Stimulated activated CD4-positive, alpha-beta T cell treated with anti-CD3 and anti-CD28 coated beads, Interleukin-1b, Interleukin-23, amount 100 ng/mL, for 48 hours (primary cell): Measurements from ENCODE around the gene TBXAS1.
A peak's percentile ranks its signal among the peaks of the same experiment; 100 is the strongest.

ENCODE experiments used
- DNase-seq: peaks from one replicate; pipeline ENCODE4 v3.0.0-alpha.2; 2020

The TBXAS1 gene

DNA sequence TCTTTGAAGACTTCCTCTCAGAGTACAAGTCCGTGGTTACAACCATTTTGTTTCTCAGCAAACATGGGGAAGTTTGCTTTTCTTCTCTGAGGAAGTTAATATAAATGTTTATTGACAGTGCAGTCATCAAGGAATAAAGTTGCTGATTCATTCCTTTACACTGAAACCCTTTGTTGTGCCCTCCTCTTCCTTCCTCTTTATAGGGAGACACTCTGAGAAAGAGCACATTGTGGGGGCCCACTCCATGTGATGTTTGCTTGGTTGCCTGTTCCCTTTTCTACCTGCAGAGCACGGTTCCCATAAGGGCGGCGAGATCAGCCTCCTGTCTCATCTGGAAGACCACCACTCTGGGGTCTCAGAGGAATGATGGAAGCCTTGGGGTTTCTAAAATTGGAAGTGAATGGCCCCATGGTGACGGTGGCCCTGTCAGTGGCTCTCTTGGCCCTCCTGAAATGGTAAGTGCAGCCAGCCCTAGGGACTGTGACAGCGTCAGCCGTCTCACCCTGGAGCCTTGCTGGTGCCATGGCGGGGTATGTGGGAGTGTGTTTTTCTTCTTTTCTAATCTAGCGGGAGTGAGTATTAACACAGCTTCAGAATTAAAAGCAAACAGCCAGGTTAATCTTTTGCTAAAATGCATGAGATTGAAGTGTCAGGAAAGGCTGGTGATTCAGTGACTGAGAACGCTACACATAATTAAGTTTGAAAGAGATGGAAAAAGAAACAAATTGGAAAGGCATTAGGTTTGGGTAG is at the start of gene TBXAS1:
TBXAS1 (plus strand) TSS at position 240 of the 750 bp plus-strand sequence; CDS start at position 367, 127 bp downstream.
- peak; percentile 5 for DNase-seq

DNA sequence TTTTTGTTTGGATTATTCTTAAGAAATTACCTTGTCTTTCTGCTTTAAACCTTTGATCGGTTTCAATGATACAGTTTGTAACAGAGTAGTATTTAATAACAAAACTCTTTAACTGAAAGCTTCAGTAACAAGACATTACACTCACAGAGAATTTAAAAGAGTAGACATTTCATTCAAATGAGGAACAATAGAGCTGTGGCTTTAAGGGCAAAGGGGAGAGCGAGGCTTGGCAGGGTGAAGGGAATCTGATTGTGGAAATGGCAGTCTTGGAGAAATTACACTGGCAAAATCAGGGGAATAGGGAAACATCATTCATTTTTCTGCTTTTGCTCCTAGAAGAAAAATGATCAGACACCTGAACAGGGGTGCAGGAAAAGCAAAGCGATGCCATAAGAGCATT is 46.1 kb upstream of the TBXAS1 start:
- no peak for DNase-seq

DNA sequence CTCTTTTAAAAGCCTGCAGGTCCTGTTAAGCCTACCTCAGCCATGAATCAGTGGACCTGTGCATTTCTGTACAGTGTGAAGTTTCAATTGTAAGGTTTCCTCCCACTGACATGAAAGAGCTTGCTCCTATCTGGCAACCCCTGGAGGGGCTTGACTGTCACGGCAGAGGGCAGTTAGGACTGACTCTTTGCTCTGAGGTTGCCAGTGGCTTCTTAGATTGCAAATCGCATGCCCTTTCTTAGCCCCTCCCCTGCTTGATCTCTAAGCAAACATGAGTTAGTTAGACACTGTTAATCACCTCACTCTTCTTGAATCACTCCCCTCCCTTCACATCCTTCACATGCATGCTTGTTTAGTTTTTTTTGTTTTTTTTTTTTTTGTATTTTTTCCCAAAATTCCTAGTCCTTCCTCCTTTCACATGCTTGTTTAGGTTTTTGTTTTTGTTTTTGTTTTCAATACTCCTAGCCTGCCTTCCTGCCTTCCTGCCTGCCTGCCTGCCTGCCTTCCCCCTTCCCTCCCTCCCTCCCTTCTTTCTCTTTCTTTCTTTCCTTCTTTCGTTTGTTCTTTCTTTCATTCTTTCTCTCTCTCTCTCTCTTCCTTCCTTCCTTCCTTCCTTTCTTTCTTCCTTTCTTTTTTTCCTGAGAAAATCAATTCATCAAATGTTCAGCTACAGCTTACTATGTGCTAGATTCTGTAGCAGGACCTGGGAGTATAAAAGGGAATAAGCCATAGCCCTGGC is 45.2 kb upstream of the TBXAS1 start:
- no peak for DNase-seq

DNA sequence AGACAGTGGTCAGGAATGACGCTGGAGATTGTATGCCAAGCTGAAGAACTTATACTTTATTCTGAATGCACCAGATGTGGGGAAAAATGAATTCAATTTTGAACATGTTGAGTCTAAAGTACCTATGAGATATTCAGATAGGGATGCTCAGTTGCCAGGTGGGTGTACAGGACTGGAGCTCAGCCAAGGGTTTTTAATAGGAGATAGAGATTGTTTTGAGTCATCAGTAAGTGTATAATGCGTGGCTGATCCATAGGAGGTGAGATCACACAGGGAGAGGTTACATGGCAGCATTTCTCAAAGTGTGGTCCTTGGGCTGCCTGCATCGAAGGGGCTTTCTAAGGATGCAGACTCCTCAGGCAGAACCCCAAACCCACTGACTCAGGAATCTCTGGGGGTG is 44.4 kb upstream of the TBXAS1 start:
- DNase-seq = no peak

DNA sequence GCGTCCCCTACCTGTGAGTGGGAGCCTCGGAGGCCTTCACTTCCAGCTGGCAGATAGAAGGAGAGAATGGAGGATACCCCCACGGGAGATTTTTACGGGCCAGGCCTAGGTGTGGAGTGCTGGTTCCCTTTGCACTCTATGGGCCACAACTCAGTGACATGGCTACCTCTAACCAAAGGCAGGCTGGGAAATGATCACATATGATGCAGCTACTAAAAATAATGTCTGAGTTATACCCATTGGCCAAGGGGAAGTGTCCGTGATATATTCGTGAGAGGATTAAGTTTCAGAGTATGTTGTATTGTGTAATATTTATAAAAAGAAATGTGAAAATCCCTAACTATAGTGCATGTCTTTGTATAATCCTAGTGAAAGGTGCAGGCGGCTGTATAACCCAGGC is 37.7 kb upstream of the TBXAS1 start:
- no peak for DNase-seq

DNA sequence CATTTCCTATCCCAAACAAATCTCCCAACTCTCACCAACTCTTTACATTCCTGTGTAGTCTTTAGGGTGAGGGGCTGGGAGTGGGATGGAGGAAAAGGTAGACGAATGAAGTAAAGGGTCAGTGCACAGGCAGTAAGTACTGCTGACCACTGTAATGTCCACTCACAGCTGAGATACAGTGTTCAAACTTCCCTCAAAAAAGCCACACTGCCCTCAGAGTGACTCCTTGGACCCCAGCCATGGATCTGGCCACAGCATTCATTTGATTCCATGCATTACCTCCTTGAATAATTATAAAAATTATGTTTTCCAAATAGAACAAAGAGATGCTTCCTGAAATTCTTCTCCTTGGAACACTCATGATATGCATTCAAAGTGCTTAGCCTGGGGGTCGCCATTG is 31.5 kb upstream of the TBXAS1 start:
- no peak for DNase-seq

DNA sequence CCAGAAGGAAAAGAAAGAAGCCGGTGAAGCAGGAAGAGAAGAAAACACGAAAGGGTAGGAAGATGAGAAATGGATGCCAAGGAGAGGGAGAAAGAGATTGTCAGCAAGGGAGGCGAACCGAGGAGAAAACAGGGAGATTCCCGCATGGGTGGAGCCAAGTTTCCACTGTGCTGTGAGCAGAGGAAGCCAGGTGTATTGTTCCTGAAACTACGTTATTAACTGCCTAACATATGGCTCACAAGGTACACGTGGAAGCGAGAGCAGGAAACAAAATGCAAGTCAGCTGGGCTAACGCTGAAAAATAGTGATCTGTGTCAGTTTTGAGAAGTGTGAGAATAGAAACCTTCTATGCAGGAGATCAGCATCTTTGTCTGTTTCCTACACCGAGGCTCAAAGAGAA is 30.8 kb upstream of the TBXAS1 start:
- DNase-seq = no peak

DNA sequence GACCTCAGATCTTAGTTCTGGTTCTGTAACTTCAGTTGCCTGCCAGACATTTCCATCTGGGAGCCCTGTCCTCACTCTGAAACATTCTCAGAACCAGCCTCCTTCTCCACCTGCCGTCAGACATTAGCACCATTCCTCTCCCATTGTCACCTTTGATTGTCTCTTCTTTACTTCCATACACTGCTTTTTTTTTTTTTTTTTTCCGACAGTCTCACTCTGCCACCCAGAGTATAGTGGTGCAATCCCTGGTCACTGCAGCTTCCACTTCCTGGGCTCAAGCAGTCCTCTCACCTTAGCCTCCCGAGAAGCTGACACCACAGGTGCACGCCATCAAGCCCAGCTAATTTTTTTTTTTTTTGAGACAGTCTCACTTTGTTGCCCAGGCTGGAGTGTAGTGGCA is 30.2 kb upstream of the TBXAS1 start:
- DNase-seq = no peak

DNA sequence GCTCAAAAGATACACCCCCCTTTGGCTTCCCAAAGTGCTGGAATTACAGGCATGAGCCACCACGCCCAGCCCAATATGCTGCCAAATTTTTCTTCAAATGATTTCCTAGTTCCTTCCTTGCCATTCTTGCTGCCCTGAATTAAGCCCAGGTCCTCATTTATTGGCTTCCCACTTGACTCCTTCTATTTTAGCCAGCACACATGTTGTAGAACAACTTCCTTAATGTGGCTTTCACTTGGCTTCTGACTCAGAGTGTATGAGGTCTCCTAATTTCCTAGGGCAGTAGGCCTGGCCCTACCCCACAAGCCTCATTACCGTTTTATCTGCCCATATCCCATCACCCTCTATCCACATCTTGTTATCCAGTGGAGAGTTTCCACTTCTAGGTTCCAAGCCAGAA is 29.5 kb upstream of the TBXAS1 start:
- DNase-seq = no peak

DNA sequence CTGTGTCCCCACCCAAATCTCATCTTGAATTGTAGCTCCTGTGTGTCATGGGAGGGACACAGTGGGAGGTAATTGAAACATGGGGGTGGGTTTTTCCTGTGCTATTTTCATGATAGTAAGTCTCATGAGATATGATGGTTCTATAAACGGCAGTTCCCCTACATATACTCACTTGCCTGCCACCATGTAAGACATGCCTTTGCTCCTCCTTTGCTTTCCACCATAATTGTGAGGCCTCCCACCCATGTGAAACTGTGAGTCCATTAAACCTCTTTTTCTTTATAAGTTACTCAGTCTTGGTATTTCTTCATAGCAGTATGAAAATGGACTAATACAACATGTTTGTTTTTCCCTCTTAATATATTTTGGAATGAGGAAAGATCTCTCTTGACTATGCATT is 24.5 kb upstream of the TBXAS1 start:
- DNase-seq = no peak

DNA sequence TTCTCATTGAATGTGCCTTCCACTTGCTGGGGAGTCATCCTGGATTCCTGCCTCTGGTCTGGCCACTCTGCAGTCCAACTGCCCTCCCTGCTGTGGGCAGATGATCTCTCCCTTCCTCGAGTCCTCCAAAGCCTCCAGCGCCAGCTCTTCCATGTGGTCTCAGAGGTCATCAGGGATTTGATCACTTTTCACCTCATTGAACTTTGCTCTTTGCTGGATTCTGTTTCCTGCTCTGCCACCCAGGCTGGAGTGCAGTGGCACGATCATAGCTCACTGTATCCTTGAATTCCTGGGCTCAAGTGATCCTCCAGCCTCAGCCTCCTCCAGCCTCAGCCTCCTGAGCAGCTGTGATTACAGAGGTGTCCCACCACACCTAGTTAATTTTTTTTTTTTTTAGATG is 22.1 kb upstream of the TBXAS1 start:
- no peak for DNase-seq

DNA sequence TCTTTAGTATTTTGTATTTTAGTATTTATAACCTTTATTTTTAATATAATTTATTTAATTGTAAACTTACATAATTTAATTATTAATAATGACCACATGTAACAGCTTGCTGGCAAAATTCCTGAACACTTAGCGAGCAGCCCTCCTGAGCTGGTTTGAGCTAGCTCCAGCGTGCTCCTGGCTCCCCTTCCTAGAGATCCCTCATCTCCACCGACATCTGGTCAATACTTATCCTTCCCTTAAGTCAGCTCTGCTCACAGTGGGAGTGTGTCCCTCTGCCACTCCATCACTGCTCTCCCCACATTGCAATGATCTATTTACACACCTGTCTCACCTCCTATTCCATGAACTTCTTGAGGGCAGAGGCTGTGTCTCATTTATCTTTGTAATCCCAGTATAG is 20.6 kb upstream of the TBXAS1 start:
- DNase-seq = no peak

DNA sequence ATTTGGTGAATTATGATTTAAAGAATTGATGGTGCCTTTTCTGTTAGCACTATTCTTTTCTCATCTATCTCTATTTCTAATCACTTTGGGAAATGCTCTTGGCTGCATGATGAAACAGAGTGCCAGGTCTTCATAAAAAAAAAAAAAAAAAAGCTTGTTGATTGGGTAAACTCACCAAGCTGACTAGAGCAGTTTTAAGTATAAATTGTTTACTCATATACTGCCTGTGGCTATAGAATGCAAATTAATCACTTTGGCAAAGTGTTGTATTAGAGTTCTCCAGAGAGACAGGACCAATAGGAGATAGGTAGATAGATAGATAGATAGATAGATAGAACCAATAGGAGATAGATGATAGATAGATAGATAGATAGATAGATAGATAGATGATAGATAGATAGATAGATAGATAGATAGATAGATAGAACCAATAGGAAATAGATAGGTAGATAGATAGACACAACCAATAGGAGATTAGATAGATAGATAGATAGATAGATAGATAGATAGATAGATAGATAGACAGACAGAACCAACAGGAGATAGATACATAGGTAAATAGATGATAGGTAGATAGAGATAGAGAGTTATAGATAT is 20.1 kb upstream of the TBXAS1 start:
- no peak for DNase-seq

DNA sequence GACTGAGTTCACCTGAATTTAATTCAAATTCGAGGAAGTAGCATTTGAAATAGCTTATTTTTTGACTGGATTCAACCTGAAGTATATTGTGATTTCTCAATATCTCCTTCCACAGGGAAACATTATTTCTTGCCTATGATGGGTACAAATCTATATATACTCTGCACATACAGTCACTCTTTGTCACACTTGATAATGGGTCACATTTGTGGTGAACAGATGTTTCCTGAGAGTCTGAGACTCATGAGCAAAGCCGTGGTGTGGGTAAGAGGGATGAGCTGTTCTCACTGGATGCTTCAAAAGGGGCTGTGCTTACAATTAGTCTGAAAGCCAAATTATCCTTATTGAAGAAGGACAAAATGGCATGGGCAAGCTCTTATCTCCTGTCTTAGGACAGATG is 18.0 kb upstream of the TBXAS1 start:
- DNase-seq = peak; percentile 24

DNA sequence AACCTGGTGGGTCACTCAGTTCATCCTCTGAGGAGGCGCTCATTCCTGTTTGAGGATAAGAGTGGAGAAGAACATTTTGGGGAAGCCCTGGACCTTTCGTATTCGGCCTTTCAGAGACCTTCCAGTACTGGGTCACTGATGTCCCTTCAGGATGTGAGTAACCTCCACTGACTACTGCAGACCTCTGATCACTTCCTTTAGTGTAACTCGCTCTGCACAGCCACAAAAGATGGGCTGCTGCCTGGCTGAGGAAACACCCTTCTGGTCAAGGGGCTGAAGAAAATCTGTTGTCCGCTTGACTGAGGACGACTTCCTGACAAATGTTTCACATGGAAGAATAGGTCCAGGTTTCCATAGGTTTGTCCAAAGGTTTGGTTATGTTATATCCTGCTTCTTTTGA is 15.9 kb upstream of the TBXAS1 start:
- no peak for DNase-seq

DNA sequence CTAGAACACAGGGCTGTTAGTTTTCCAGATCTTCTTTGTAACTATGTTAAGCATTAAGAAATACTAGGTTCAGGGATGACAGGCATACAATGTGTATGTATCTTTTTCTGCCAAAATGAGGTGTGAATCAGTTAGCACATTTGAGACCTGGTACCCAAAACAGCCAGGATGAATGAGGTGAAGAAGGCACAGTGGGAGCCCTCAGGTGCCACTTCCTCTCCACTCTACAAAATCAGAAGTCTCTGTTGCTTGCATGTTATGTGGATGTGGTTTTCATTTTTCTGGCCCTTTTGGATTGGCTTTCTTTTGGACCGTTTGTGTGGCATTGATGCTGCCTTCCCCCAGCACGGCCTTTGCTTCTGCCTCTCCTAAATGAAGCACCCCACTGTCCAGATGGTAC is 15.4 kb upstream of the TBXAS1 start:
- no peak for DNase-seq

DNA sequence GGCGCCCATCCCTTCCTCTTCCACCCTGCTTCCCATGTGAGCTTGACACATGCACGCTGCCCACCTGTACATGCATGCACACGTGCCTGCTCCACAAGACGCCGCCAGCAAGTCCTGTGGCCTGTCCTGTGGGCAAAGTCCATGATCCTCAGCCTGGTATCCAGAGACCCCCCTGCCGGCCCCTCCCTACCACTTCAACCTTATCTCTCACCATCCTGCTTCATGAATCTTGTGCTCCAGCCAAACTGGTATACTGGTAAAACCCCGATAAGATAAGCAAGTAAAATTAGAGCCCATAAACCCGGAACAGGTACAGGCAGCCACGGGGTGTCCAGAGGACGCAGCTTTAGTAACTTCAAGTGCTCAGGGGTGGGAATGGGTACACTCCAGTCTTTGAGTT is 11.8 kb upstream of the TBXAS1 start:
- DNase-seq = no peak

DNA sequence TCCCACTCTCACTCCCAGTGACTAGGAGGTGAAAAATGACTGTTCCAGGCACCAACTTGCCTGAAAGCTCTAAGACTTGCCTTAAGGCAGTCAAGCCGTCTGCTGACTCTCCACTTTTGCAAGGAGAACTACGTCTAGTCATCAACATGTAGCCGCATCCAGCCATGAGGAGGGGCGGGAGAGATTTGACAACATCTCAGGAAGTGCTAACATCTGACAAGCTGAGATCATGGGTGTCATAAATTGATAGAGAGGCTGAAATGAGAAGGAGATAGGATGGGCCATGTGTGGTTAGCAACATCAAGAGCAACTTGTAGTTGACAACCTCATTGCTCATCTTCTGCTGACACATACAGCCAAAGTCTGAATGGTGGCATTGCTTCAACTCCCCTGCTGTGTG is 9.0 kb upstream of the TBXAS1 start:
- DNase-seq = peak; percentile 31

DNA sequence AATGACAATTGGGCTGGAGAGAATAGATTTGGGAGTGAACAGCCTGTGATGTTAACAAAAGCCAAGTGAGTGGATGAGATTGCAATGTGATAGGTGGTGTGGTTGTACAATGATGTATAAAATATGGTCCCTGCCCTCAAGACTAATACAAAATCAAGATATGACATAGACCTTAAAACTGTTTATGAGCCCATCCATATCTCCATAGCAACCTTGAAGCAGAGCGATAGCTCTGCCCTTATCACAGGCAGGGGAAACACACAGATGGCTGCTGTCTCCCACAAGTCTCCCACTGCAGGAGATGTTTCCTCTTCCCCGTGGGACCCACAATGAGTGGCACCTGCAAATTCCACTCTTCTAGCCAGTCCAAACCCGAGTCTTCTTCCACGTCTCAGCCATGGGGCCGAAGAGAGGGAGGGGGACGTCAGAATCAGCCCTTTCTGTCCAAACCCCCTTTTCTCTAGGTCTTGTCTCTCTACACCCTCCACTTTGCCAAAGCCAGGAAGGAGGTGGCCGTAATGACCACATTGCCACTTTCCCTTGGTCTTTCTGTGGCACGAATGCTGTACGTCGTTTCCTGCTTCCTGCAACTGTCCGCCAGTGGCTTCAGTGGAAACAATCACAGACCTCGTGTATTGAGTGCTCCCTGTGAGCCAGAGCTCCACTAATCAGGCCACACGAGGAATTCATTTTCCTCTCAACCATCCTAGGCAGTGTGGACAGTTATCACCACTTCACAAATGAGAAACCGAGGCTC is 7.5 kb upstream of the TBXAS1 start:
- no peak for DNase-seq

DNA sequence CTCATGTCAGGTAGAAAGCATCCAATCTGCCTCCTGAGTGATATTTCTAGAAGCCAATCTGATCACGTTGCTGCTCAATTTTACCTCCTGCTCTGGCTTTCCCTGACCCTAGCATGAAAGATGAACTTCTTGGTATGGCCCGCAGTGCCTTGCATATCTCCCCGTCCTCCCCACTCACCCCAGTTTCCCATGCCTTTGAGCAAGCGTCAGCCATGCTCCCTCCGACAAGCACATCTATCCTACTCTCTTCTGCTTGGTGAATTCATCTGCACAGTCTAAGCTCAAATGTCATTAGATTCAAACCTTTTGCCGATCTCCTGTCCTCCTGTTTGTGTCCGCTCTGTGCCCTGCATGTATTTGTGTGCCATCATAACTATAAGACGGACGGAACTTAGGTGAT is 6.2 kb upstream of the TBXAS1 start:
- no peak for DNase-seq

DNA sequence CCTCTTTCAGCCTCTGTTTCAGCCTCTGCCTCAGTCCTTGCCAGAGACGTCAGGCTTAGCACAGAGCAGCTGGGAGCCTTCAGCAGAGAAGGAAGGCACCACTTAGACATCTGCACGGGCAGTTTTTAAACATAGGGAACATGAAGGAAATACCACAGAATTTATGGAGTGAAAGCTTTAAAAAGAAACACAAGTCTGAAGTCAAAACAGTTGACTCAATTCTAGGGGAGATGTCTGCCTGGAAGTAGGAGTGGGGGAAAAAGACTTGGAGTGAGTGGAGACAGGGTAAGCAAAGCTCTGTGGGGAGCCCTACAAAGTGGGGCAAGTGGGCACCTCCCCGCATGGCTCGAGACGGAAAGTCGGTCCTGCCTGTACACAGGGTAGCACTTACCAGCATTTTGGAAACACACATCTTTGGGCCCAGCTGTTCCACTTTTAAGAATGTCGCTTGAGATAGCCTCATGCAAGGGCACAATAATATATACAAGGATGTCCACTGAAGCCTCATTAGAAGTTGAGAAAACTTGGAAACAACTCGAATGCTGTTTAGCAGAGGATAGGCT is 5.0 kb upstream of the TBXAS1 start:
- DNase-seq = no peak

DNA sequence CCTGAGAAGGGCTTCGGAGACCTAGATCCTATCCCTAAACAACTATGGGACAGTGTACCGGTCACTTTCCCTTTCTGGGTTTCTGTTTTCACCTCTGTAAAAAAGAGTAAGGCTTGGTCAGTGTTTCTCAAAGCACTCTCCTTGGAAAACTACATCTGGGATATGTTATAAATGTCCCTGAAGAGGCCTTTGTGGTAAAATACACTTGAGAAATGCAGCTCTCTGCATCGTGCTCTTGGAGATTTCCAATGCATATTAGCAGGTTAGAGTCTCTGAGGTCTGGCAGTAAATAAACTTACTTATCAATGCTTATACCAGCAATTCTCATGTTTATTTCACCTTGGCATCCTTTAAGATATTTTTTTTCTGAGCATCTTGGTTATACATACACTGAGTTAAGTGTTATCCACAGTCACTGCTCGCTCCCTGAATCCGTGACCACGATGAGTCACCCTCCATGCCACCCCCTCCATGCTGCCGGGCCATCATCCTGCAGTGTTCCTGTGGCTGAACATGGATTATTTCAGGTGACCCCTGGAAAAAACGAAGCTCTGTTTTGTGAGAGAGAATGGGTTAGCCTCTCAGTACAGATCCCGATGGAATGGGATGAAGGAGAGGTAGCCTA is 3.3 kb upstream of the TBXAS1 start:
- no peak for DNase-seq

DNA sequence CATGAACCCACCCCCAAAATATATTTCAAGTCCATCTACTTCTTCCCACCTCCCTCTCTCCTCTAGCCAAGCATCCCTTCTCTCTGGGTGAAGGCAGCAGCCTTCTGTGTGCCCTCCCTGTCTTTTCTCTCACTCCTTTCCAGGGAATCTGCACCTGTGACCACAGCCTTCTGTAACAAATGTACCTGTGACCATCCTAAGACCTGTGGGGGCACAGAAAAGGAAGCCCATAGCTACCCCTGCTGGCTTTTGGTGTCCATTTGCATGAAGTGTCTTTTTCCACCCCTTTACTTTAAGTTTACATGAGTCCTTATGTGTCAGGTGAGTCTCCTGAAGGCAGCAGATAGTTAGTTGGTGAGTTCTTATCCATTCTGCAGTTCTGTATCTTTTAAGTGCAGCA is 2.0 kb upstream of the TBXAS1 start:
- no peak for DNase-seq
